GM21528 (cell line): ENCODE data around the gene STIP1.

Experiments used
- ATAC-seq: cut with Tn5 transposase; IDR thresholded peaks from one replicate; pipeline ENCODE4 v1.9.1; 2021; ENCODE audit warnings: mild to moderate bottlenecking, moderate library complexity; ENCODE audit not compliant: unreplicated experiment, low FRiP score

Gene STIP1

GRCh38 chr11:64220271-64220670 lies 34.3 kb downstream of the STIP1 start:
- ATAC-seq: no peak

GRCh38 chr11:64220798-64221197 lies 34.8 kb downstream of the STIP1 start:
- no peak for ATAC-seq

- no peak for ATAC-seq
Measured at GRCh38 chr11:64222651-64223000, 36.7 kb downstream of the STIP1 start.

GRCh38 chr11:64223001-64223651 lies 37.2 kb downstream of the STIP1 start:
- ATAC-seq: no peak

GRCh38 chr11:64224151-64224890 lies 38.4 kb downstream of the STIP1 start:
- no peak for ATAC-seq

GRCh38 chr11:64224891-64225607 lies 39.1 kb downstream of the STIP1 start:
- ATAC-seq: no peak

GRCh38 chr11:64225608-64226506 lies 39.9 kb downstream of the STIP1 start, which contains the start of the genes NUDT22 and TRPT1:
TSS of gene NUDT22 (plus strand) at chr11:64226274. CDS start at chr11:64226653, 379 bp downstream.
TSS of gene TRPT1 (minus strand) at chr11:64226186. CDS start at chr11:64225860, 326 bp downstream.
- peak; percentile 40 for ATAC-seq

- no peak for ATAC-seq
Measured at GRCh38 chr11:64226507-64227051, 40.6 kb downstream of the STIP1 start.

- ATAC-seq: no peak
Measured at GRCh38 chr11:64227405-64227956, 41.5 kb downstream of the STIP1 start.

- no peak for ATAC-seq
Measured at GRCh38 chr11:64229090-64229743, 43.2 kb downstream of the STIP1 start.

GRCh38 chr11:64229744-64230170 lies 43.8 kb downstream of the STIP1 start:
- ATAC-seq: no peak

- peak; percentile 42 for ATAC-seq
Measured at GRCh38 chr11:64230171-64230984, 44.4 kb downstream of the STIP1 start, which contains the start of gene DNAJC4. TSS of gene DNAJC4 (plus strand) at chr11:64230548. CDS start at chr11:64230855, 307 bp downstream.

GRCh38 chr11:64230985-64231365 lies 45.0 kb downstream of the STIP1 start:
- no peak for ATAC-seq

GRCh38 chr11:64231546-64231945 lies 45.6 kb downstream of the STIP1 start:
- ATAC-seq: no peak

GRCh38 chr11:64232182-64232966 lies 46.4 kb downstream of the STIP1 start:
- ATAC-seq: no peak

- no peak for ATAC-seq
Measured at GRCh38 chr11:64232967-64233315, 47.0 kb downstream of the STIP1 start.

GRCh38 chr11:64233913-64234586 lies 48.1 kb downstream of the STIP1 start, which contains the start of gene VEGFB:
TSS of gene VEGFB (plus strand) at chr11:64234584. CDS start at chr11:64234834, 250 bp downstream.
- ATAC-seq: no peak
